ENCODE measurements around the gene EFHC1. TPM values are rescaled to one million over a fixed set of nuclear protein-coding genes. Genes with fewer than 3 reads are reported as not detected.
"Not testable (repeated sequence)": the region's sequence is repeated elsewhere in the genome, so short reads cannot be mapped to it uniquely, and the experiment has no call there.

EFHC1 gene
- total and polyA plus RNA-seq, 8 donors = 14.6 to 73.0 (median 53.1) TPM

DNA sequence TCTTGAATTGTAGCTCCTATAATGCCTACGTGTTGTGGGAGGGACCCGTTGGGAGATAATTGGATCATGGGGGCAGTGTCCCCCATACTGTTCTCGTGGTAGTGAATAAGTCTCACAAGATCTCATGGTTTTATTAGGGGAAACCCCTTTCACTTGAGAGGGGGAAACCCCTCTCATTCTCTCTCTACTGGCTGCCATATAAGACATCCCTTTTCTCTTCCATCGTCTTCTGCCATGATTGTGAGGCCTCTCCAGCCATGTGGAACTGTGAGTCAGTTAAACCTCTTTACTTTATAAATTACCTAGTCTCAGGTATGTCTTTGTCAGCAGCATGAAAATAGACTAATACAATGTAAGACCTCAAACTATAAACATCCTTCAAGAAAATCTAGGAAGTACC lies 35.1 kb upstream of the EFHC1 start:
- DNase-seq (no peak), ATAC-seq (no peak)
- TF ChIP-seq CTCF (IDR thresholded peaks at IDR 0.05) = no peak
- no peaks in the 10 kb centered on the region for H3K36me3 ChIP-seq
- no peaks in the 10 kb centered on the region for H3K27me3 ChIP-seq
- peaks cover 6 to 15% of the 10 kb centered on the region in 2 donors for H3K4me1 ChIP-seq
- H3K9me3 ChIP-seq = no peaks in the 10 kb centered on the region
- no peak overlapping the region for H3K4me3 ChIP-seq
- no peak overlapping the region for H3K27ac ChIP-seq
- intact Hi-C loops (cut with DNase I) = no loop called here

DNA sequence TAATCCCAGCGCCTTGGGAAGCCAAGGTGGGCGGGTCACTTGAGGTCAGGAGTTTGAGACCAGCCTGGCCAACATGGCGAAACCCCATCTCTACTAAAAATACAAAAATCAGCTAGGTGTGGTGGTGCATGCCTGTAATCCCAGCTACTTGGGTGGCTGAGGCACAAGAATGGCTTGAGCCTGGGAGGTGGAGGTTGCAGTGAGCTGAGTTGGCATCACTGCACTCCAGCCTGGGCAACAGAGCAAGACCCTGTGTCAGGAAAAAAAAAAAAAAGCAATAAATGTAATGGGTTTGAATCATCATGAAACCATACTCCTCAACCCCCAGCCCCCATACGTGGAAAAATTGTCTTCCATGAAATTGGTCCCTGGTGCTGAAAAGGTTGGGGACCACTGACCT lies 32.0 kb upstream of the EFHC1 start:
- H3K4me1 ChIP-seq = peaks cover 6 to 27% of the 10 kb centered on the region in 2 donors
- DNase-seq; intact Hi-C loops (cut with DNase I); H3K27me3 ChIP-seq; H3K36me3 ChIP-seq; H3K4me3 ChIP-seq; ATAC-seq; H3K27ac ChIP-seq; H3K9me3 ChIP-seq: not testable (repeated sequence)

- ATAC-seq (no peak), DNase-seq (no peak)
- Histone ChIP-seq H3K27ac (no peak overlapping the region), H3K4me3 (no peak overlapping the region), H3K27me3 (no peaks in the 10 kb centered on the region), H3K9me3 (no peaks in the 10 kb centered on the region), H3K36me3 (no peaks in the 10 kb centered on the region), H3K4me1 (peaks cover 6 to 27% of the 10 kb centered on the region in 2 donors)
- TF ChIP-seq CTCF (IDR thresholded peaks at IDR 0.05) = no peak
- intact Hi-C loops (cut with DNase I) = no loop called here
Measured at GRCh38 chr6:52388790-52389189, 31.4 kb upstream of the EFHC1 start.

- Histone ChIP-seq H3K9me3 (no peaks in the 10 kb centered on the region), H3K36me3 (no peaks in the 10 kb centered on the region), H3K27ac (peak overlapping the region; percentile 30 to 63), H3K4me1 (peaks cover 6 to 27% of the 10 kb centered on the region in 2 donors), H3K27me3 (no peaks in the 10 kb centered on the region), H3K4me3 (no peak overlapping the region)
- intact Hi-C loops (cut with DNase I) = no loop called here
- no peak for TF ChIP-seq CTCF (IDR thresholded peaks at IDR 0.05)
- DNase-seq (no peak), ATAC-seq (peak; percentile 26)
Measured at GRCh38 chr6:52389264-52389625, 30.9 kb upstream of the EFHC1 start.

- no peak for TF ChIP-seq CTCF (IDR thresholded peaks at IDR 0.05)
- H3K4me3 ChIP-seq = no peak overlapping the region
- DNase-seq = peak in 3 of 4 donors; percentile 53 to 76 (median 56)
- H3K4me1 ChIP-seq = peaks cover 6 to 27% of the 10 kb centered on the region in 2 donors
- no peaks in the 10 kb centered on the region for H3K36me3 ChIP-seq
- H3K9me3 ChIP-seq = no peaks in the 10 kb centered on the region
- H3K27ac ChIP-seq = peak overlapping the region; percentile 30 to 63
- peak; percentile 84 for ATAC-seq
- no peaks in the 10 kb centered on the region for H3K27me3 ChIP-seq
- intact Hi-C loops (cut with DNase I) = no loop called here
Measured at GRCh38 chr6:52389626-52390360, 30.3 kb upstream of the EFHC1 start.

GRCh38 chr6:52390361-52390727 lies 29.8 kb upstream of the EFHC1 start:
- peak; percentile 70 for ATAC-seq
- no peaks in the 10 kb centered on the region for H3K36me3 ChIP-seq
- H3K9me3 ChIP-seq = no peaks in the 10 kb centered on the region
- DNase-seq = no peak
- peaks cover 6 to 27% of the 10 kb centered on the region in 2 donors for H3K4me1 ChIP-seq
- H3K27me3 ChIP-seq = no peaks in the 10 kb centered on the region
- intact Hi-C loops (cut with DNase I) = no loop called here
- TF ChIP-seq CTCF (IDR thresholded peaks at IDR 0.05) = no peak
- H3K27ac ChIP-seq = peak overlapping the region in 1 of 2 donors; percentile 63
- H3K4me3 ChIP-seq = no peak overlapping the region
